ENCODE results near the gene RGR.
"Not testable (repeated sequence)": the region's sequence is repeated elsewhere in the genome, so short reads cannot be mapped to it uniquely, and the experiment has no call there.

The RGR gene

DNA sequence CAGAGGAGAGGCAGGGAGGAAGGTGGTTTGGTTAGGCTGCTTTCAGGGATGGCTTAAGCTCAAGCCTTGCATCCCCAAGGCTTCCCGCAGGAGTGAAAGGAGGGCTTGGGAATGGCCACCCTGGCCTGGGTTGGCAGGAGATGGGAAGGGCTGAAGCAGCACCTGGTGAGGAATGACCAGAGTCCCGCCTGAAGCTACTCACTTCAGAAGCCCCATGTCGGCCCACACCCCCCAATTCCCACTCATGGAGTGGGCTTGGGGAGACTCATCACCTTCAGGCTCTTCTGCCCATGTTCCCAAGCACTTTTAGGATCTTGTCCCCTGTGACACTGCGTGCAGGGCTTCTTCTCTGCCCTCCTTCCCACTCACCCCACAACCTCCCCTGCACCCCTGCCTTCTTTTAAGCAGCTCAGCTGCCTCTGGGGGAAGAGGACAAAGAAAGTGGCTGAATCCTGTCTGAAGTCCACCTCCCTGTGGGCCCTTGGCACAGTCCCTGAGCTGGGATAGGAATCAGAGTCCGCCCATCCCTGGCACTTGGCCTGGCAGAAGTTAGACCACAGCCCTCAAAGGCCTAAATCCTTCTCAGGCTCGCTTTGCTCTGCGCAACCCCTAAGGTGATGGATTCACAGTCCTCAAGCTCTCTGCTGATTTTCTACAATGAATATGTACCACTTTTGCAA, 16.5 kb downstream of the RGR start:
- Mint-ChIP-seq H3K4me1 (ENCODE audit: low read depth) (peaks cover 6% of the 10 kb centered on the region), H3K4me3 (no peak overlapping the region), H3K27ac (no peak overlapping the region), H3K36me3 (no peaks in the 10 kb centered on the region), H3K9me3 (ENCODE audit: low read depth) (no peaks in the 10 kb centered on the region), H3K27me3 (peaks cover 16% of the 10 kb centered on the region)

DNA sequence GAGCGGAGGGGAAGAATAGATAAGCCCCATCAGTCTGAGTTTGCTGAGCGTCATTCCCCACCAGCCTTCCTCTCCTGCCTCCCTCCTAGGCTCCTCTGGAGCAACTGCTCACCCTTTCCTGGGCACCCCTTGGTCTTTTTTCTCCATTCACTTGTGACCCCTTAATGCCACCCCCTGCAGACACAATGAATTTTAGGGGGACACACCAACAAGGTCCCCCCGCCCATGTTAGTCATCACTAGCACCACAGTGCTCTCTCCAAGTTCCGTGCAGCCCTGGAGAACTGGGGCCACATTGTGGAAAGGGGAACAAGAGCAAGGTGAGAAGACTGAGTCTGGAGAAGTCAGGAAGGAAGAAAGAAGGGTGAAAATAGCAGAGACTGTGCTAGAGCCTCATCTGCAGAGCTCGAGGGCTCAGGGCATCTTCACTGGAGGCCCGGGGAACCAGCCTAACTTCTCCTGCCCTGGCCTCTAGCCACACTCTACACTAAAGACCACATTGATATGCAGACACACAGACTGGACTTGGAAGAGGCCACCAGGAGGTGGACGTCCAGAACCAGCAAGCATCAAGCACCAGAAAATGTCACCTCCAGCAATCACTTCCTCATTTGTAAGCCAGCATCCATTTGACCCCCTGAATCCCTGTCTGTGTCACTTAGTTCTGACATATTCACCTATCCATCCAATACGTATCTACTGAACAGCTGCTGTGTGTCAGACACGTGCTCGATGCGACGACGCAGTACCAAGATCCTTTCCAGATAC, 17.5 kb downstream of the RGR start:
- H3K36me3 Mint-ChIP-seq: no peaks in the 10 kb centered on the region
- no peaks in the 10 kb centered on the region for H3K9me3 Mint-ChIP-seq (ENCODE audit: low read depth)
- no peak overlapping the region for H3K4me3 Mint-ChIP-seq
- peaks cover 16% of the 10 kb centered on the region for H3K27me3 Mint-ChIP-seq
- no peak overlapping the region for H3K27ac Mint-ChIP-seq
- peaks cover 5% of the 10 kb centered on the region for H3K4me1 Mint-ChIP-seq (ENCODE audit: low read depth)

DNA sequence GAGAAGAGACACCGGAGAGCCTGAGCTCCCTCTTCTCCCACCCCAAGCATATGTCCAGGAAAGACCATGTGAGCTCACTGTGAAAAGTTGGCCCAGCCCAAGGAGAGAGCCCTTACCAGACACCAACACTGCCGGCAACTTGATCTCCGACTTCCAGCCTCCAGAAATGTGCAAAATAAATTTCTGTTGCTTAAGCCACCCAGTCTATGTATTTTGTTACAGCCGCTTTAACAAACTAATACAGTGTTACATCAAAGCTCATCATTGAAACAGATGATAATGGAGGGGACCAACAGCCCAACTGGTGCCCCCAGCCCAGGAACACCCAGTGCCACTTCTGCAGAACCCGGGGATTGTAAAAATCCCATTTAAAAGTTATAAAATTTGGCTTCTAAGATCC, 18.9 kb downstream of the RGR start:
- peaks cover 9% of the 10 kb centered on the region for H3K4me1 Mint-ChIP-seq (ENCODE audit: low read depth)

DNA sequence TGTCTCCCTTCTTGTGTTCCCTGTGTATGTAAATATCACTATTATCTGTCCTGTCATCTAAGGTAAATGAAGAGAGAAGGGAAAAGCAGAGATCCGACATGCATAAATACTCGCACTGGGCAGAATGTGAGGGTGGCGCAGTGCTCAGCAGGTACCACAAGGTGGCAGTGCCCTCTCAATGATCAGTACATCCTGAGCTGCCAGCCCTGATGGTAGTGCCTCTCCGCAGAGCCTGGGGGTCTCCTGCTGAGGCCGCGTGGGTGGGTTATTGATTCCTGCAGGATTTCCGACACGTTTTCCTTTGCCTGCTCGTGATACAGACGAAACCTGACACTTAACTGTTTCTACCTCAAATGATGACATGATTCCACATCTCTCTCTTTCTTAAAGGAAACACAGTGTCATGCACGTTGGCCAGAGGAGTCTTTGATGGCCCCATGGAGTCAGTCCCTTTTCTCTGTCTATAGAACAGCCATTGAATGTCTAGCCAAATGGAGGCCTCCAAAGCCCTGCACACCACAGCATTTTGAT, 19.8 kb downstream of the RGR start:
- Mint-ChIP-seq H3K36me3 (no peaks in the 10 kb centered on the region), H3K4me1 (ENCODE audit: low read depth) (peaks cover 9% of the 10 kb centered on the region), H3K27me3 (peaks cover 11% of the 10 kb centered on the region), H3K27ac (no peak overlapping the region), H3K9me3 (ENCODE audit: low read depth) (no peaks in the 10 kb centered on the region), H3K4me3 (no peak overlapping the region)

More for the DNA sequence above, 18.9 kb downstream of the RGR start:
- H3K27me3 Mint-ChIP-seq: peaks cover 13% of the 10 kb centered on the region
- H3K4me3 Mint-ChIP-seq: no peak overlapping the region
- no peaks in the 10 kb centered on the region for H3K36me3 Mint-ChIP-seq
- H3K27ac Mint-ChIP-seq: no peak overlapping the region
- no peaks in the 10 kb centered on the region for H3K9me3 Mint-ChIP-seq (ENCODE audit: low read depth)

DNA sequence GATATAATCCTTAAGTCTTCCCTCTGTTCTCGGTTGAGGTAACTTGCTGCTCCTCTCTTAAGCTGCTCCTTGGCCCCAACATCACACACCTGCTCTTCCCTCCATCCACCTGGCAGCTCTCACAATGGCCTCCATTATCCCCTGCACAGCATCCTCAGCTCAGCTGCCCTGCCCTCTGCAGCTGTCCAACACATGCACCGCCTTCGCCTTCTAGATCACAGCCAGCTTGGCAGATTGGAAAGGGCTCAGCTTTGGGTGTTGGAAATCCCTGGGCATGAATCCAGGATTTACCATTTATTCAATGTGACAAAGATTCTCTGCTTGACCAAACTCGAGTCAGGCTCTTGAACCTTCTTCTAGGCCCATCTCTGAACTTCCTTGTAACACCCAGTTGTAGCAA, 20.6 kb downstream of the RGR start:
- Mint-ChIP-seq H3K36me3 (no peaks in the 10 kb centered on the region), H3K4me1 (ENCODE audit: low read depth) (peaks cover 9% of the 10 kb centered on the region), H3K27ac (no peak overlapping the region), H3K4me3 (no peak overlapping the region), H3K27me3 (peaks cover 11% of the 10 kb centered on the region), H3K9me3 (ENCODE audit: low read depth) (no peaks in the 10 kb centered on the region)

DNA sequence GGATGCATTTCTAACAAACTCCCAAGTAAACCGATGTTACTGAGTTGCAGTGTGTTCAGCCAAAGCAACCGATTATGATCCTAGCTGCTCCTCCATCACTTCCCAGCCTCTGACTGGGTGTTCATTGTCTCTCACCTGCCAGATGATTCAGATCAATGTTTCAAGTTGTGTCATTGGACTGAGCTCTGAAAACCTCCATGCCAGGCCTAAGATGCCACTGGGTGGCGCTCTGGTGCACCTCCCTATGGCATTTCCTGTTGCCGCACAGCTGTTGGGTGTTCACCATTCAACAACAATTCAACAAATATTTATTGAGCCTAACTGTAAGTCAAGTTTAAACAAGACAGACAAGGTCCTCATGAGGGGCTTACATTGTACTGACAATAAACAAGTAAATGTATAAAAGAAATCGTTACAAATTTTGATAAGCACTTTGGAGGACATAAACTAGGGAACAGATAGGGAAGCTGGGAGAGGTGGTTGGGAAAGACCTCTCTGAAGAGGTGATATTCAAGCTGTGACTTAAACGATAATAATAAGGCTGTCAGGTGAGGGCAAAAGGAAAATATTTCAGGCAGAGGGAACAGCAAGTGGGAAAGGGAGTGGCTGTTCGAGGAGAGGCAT, 22.8 kb downstream of the RGR start:
- peaks cover 10% of the 10 kb centered on the region for H3K27me3 Mint-ChIP-seq
- peaks cover 12% of the 10 kb centered on the region for H3K4me1 Mint-ChIP-seq (ENCODE audit: low read depth)
- H3K9me3 Mint-ChIP-seq (ENCODE audit: low read depth): no peaks in the 10 kb centered on the region
- H3K27ac Mint-ChIP-seq: no peak overlapping the region
- H3K4me3 Mint-ChIP-seq: no peak overlapping the region
- no peaks in the 10 kb centered on the region for H3K36me3 Mint-ChIP-seq

DNA sequence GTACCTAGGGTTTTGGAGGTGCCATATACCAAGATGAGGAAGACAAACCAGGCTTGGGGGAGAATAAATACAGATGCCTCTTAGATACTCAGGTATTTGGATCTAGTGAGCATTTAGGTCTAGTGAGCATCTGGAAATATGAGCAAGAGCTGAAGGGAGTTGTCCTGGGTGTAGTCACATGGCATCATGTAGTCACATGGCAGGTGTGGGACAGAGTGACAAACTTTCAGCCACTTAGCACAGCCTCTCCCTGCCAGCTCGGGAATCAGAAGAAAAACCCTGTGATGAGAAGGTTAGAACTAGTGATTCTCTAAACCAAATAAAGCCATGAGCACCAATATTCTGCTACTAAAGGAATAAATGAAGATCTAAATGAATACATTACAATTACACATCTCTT, 24.3 kb downstream of the RGR start:
- H3K4me1 Mint-ChIP-seq (ENCODE audit: low read depth): peaks cover 12% of the 10 kb centered on the region
- no peaks in the 10 kb centered on the region for H3K36me3 Mint-ChIP-seq

DNA sequence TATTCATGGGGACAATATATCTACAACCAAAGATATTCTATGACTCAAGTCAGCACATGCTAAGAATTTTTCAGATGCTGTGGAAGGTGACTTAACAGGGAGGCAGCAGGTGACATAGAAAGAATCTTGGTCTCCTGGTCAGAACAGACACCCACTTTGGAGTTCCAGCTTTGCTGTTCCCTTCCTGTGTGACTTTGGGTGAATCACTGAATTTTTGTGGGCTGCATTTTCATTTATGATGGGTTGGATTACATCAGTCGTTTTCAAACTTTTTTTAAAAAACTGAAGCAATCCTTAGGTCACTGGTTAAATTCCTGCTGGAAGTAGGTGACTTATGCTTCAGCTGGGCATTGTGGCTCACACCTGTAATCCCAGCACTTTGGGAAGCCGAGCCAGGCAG, 24.9 kb downstream of the RGR start:
- Mint-ChIP-seq H3K4me3 (no peak overlapping the region), H3K27ac (no peak overlapping the region), H3K9me3 (ENCODE audit: low read depth) (no peaks in the 10 kb centered on the region), H3K27me3 (no peaks in the 10 kb centered on the region), H3K4me1 (ENCODE audit: low read depth) (peaks cover 10% of the 10 kb centered on the region), H3K36me3 (no peaks in the 10 kb centered on the region)

More for the DNA sequence above, 24.3 kb downstream of the RGR start:
- H3K27me3 Mint-ChIP-seq: peaks cover 2% of the 10 kb centered on the region
- no peak overlapping the region for H3K4me3 Mint-ChIP-seq
- H3K27ac Mint-ChIP-seq: no peak overlapping the region
- no peaks in the 10 kb centered on the region for H3K9me3 Mint-ChIP-seq (ENCODE audit: low read depth)

DNA sequence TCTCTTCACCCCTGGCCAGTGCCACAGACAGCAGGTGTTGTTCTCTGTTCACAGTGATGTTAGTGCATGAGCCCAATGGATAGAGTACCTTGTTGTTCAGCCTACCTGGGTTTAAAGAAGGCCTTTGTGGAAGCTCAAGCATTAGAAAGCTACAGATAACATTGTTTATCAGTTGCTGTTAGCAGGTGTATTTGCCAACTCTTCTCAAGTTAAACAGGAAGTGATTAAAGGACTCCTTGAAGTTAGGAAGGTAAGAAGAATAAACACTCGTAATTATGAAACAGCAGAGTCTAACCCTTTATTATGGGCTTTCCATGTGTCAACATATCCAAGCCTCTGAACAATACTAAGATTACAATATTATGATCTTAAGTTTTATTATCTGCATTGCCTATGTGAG, 25.9 kb downstream of the RGR start:
- Mint-ChIP-seq H3K4me1 (ENCODE audit: low read depth) (peaks cover 9% of the 10 kb centered on the region), H3K36me3 (no peaks in the 10 kb centered on the region), H3K27me3 (no peaks in the 10 kb centered on the region), H3K4me3 (no peak overlapping the region), H3K9me3 (ENCODE audit: low read depth) (no peaks in the 10 kb centered on the region), H3K27ac (no peak overlapping the region)

DNA sequence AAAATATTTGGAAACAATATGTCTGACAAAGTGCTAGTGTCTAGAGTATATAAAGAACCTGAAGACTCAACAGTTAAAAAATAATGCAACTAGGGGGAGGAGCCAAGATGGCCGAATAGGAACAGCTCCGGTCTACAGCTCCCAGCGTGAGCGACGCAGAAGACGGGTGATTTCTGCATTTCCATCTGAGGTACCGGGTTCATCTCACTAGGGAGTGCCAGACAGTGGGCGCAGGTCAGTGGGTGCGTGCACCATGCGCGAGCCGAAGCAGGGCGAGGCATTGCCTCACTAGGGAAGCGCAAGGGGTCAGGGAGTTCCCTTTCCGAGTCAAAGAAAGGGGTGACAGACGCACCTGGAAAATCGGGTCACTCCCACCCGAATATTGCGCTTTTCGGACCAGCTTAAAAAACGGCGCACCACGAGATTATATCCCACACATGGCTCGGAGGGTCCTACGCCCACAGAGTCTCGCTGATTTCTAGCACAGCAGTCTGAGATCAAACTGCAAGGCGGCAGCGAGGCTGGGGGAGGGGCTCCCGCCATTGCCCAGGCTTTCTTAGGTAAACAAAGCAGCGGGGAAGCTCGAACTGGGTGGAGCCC, 35.1 kb downstream of the RGR start:
- H3K4me3 Mint-ChIP-seq; H3K27ac Mint-ChIP-seq; H3K4me1 Mint-ChIP-seq (ENCODE audit: low read depth): not testable (repeated sequence)

DNA sequence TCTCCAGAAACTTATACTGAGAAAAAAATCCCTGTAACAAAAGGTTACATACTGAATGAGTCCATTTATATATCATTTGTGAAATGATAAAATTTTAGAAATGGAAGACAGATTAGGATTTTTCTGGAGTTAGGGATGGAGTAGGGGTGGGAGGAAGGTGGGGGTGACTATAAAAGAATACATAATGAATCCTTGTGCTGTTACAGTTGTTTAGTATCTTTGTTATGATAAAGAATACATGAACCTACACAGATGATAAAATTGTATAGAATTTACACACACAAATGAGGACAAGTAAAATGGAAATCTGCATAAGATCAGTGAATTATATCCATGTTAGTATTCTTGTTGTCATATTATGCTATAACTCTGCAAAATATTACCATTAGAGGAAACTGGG, 41.8 kb downstream of the RGR start:
- Mint-ChIP-seq H3K27me3 (no peaks in the 10 kb centered on the region), H3K27ac (no peak overlapping the region), H3K9me3 (ENCODE audit: low read depth) (no peaks in the 10 kb centered on the region), H3K4me1 (ENCODE audit: low read depth) (no peaks in the 10 kb centered on the region), H3K4me3 (no peak overlapping the region), H3K36me3 (no peaks in the 10 kb centered on the region)

More for the DNA sequence above, 35.1 kb downstream of the RGR start:
- H3K27me3 Mint-ChIP-seq; H3K36me3 Mint-ChIP-seq; H3K9me3 Mint-ChIP-seq (ENCODE audit: low read depth): not testable (repeated sequence)

DNA sequence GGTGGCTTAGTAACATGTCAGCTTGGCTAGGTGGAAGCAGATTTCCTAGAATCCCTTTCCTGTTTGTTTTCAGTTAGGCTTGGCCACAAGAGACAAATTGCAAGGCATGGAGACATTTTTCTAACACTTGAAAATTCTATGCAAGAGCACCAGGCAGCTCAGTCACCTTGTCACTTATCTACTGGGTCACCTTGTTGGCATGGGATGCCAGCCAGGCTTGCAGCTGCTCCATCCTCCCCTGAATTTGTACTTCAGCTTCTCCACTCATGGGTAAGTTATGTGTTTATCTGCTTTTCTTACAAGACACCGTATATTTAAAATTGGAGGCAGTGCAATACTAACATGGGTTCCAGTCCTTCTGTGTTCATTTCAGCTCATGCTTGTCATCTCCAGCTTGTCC, 43.3 kb downstream of the RGR start:
- Mint-ChIP-seq H3K4me1 (ENCODE audit: low read depth) (no peaks in the 10 kb centered on the region), H3K9me3 (ENCODE audit: low read depth) (no peaks in the 10 kb centered on the region), H3K27ac (no peak overlapping the region), H3K4me3 (no peak overlapping the region), H3K36me3 (no peaks in the 10 kb centered on the region), H3K27me3 (no peaks in the 10 kb centered on the region)

DNA sequence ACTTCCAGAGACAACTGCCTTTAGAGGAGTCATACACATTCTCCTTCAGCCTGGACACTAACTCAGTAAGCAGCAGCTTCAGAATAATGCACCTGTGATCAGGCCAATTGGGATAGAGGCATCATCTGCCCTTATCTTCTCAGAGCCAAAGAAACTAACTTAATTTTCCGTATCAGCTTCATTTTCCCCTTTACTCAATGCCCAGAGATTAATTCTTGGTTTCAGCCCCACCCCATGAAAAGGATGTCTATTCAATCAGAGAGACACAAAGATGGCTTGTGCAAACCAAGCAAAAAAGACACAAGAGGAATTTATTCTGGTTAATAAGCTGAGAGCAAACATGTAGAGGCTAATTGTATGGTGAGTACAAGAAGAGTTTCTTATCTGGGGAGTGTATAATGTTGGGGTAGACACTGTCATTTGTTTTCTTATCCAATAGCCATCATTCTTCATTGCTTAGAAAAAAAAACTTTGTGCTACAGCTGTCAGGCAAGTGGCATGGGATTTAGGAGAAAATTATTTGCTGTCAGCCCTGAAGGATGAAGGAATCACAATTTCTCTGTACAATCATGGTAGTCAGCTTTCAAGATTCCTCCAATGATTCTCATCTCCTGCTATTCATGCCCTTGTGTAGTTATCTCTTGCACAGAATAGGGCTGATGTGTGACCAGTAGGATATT, 44.8 kb downstream of the RGR start:
- H3K4me1 Mint-ChIP-seq (ENCODE audit: low read depth): peaks cover 8% of the 10 kb centered on the region
- no peak overlapping the region for H3K4me3 Mint-ChIP-seq
- H3K27ac Mint-ChIP-seq: no peak overlapping the region
- no peaks in the 10 kb centered on the region for H3K36me3 Mint-ChIP-seq
- no peaks in the 10 kb centered on the region for H3K27me3 Mint-ChIP-seq
- no peaks in the 10 kb centered on the region for H3K9me3 Mint-ChIP-seq (ENCODE audit: low read depth)

DNA sequence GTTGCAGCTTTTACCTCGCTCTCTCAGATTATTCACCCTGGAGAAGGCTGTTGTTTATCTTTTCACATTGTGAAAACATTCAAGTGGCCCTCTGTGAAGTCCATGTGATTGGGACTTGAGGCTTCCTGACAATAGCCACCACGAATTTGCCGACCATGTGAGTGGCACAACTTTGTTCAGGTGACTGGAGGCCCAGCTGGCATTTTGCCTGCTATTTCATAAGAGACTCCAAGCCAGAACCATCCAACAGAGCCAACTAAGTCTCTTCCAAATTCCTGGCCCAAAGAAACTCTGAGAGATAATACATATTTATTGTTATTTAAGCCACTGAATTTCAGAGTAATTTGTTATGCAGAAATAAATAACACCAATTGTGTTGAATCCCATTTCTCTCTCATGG, 45.4 kb downstream of the RGR start:
- Mint-ChIP-seq H3K27ac (no peak overlapping the region), H3K36me3 (no peaks in the 10 kb centered on the region), H3K27me3 (no peaks in the 10 kb centered on the region), H3K4me3 (no peak overlapping the region), H3K4me1 (ENCODE audit: low read depth) (peaks cover 8% of the 10 kb centered on the region), H3K9me3 (ENCODE audit: low read depth) (no peaks in the 10 kb centered on the region)
